Activated CD4-positive, alpha-beta T cell treated with anti-CD3 and anti-CD28 coated beads for 1 hour (primary cell): ENCODE data around the gene CCDC38.
"Not testable (repeated sequence)": the region's sequence is repeated elsewhere in the genome, so short reads cannot be mapped to it uniquely, and the experiment has no call there.

Experiments used
- DNase-seq: peaks from one replicate; pipeline ENCODE4 v3.0.0-alpha.2; 2020

CCDC38 gene

DNA sequence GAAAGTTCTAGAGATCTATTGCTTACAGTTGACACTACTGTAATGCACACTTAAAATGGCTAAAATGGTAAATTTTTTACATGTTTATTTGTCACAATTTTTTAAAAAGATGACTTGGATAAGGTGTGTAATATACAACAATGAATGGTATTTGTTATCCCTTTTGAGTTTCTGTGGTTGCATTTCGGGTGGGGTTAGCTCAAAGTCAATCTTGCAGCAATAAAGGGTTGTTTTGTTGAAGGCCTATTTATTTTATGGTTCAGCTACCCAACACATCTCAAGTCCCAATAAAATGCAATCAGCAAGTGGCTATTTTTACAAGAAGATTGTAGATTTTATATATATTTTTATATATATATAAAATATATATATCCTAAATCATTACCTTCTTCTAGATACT, 61.5 kb downstream of the CCDC38 start:
- no peak for DNase-seq

DNA sequence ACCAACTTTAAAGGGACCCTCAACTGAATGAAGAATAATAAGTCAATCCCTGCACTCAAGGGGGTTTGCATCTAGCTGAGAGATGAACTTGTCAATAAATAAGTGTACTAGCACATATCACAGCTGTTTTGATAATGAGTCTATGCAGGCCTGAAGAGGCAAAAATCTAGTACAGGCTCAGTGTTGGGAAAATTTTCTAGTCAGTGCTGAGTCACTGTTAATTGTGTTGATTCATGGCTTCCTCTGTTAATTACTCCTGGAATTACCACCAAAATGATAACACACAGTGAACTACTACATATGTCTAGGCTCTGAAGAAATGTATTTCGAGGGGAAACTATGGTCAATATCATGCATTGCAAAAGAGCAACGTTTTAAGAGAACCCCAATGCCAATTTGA, 64.8 kb downstream of the CCDC38 start:
- DNase-seq, result no peak

DNA sequence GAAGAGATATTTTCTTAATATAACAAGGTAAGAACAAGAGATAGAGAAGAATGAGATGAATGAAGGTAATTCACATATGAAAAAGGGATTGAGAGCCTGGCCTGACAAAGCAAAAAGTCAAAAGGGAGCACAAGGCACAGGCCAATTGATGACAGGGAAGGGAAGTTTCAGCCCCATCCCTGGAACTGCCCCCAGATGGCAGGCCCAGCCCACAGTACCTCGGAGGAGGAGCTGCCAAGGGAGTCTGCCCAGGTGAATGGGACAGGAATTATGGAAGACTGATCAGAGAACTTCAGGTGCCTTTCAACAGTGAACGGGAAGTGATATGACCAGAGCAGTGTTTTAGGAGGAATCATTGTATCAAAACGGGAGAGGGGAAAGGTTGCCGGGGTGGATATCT, 68.0 kb downstream of the CCDC38 start:
- DNase-seq, result no peak

DNA sequence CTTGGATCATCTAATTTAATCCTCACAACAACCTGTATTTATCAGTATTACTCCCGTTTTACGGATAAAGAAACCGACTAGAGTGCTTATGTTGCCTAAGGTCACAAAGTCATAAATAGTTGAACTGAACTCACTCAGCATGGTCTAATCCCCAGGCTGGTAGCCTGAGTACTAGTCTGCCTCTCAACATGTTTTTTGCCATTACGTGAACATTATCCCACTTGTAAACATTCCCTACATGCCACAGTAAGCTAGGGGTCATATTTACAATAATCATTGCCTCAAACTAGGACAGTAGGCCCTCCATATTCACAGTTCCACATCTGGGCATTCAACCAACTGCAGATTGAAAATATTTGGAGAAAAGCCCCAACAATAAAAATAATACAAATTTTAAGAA, 71.5 kb downstream of the CCDC38 start:
- no peak for DNase-seq

DNA sequence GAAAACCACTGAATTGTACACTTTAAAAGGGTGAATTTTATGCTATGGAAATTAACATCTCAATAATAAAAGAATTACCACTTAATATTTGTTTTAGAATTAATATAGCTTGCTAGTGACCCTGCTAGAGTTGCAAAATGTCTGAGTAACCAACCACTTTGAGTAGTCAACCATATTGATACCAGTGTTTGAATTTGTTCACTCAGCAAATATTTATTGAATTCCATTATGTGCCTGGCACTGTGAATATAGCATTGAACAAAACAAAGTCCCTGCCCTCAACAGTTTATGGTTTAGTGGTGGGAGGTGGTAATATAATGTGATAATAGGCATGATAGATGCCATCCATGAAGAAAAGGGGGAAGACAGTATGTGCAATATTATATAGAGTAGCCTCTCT, 79.1 kb downstream of the CCDC38 start:
- DNase-seq, result no peak

DNA sequence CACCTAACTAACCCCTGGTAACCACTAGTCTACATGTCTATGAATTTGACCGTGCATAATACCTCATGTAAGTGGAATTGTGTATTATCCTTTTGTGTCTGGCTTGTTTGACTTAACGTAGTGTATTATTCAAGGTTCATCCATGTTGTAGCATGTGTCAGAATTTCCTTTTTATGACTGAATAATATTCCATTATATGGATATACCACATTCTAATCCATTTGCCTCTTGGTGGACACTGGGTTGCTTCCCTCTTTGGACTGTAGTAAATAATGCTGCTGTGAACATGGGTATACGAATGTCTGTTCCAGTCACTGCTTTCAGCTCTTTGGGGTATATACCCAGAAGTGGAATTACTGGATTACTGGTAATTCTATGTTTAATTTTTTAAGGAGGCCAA, 80.4 kb downstream of the CCDC38 start:
- no peak for DNase-seq

DNA sequence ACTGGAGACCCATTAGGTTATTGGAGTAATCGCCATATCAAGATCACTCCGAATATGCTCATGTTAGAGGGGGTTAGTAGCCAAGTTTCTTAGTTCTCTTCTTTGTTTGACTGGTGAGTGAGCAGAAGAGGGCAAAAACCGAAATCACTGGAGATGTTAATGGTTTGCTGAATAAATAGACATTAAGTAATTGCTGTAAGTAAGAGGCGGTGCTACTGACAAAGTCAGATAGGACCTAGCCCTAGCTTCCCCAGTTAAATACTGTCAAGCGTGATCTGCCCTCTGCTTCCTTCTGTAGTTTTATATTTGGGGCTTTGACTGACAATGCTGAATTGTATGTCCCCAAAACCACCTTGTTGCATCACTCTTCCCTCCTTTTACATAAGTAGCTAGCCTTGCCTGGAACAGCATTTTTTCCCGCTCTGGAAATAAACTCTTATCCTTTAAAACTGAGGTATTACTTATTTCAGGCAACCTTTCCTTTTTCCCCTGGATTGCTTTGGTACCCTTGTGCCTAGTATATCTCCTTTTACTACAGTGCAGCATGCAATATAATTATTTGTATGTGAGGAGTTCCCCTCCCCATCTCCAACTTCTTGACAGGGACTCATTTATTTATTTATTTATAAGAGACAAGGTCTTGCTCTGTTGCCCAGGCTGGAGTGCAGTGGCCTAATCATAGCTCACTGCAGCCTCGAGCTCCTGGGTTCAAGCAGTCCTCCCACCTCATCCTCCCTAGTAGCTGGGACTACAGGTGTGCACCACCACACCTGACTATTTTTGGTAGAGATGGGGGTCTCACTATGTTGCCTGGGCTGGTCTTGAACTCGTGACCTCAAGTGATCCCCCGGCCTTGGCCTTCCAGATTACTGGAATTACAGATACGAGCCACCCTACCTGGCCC, 82.2 kb downstream of the CCDC38 start:
- DNase-seq, result no peak

DNA sequence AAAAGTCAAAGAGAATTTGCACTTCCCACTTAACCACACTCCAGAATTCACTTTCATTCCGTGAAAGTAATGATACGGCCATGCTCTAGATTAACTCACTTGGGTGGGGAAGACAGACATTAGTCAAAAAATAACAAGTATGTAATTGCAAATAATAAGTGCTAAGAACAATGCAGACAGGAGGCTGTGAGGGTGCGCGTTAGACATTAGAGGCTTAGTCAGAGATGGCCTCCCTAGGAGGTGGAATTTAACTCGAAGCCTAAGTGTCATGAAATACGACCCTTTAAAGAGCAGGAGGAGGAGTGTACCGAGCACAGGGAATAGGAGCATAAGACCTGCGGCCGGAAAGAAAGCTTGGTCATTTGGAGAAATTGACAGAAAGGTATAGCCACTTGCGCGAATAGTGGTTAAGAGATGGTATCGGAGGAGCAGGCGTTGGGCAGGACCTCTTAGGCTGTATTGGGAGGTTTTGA, 83.0 kb downstream of the CCDC38 start:
- no peak for DNase-seq

DNA sequence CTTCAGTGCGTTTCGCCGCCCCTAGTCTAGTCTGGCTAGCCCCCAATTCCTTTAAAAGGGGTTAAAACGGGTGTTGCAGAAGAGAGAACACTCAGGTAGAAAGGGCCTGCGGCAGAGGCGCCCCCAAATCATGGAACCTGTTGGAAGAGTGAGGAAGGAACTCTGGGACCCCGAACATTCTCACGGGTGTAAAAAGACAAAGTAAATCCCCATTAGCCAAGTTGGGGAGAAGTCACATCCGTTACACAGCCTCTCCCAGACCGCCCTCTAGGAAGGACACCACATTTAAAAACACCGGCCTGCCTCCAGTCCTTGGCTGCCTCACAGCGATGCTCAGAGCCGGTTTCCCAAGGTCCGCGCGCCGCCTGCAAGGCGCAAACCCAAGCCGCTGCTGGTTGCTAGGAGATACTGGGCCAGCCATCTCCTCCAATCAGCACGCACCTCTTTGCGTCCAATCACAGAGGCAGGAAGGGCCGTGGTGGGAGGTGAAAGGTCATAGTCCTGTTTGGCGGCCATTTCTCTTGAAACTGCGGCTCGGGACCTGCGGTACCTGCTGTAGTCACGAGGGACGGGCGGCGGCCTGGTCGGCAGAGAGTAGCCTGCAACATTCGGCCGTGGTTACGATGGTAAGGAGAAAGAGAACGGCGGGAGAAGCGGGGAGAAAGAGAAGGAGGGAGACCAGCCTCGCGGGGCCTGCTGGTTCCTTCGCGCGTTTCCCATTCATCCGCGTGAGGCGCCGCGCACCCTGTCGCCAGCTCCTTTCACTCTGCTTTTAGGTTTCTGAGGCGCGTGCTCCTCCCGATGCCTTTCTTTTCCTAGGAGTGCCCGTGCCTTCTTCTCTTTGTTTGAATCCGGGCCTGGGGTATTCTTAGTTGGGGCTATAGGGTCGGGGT, 83.7 kb downstream of the CCDC38 start, which contains the start of gene SNRPF:
TSS of gene SNRPF (plus strand) at position 502 of the 893 bp plus-strand sequence. CDS start at position 624, 122 bp downstream.
- peak; percentile 91 for DNase-seq

DNA sequence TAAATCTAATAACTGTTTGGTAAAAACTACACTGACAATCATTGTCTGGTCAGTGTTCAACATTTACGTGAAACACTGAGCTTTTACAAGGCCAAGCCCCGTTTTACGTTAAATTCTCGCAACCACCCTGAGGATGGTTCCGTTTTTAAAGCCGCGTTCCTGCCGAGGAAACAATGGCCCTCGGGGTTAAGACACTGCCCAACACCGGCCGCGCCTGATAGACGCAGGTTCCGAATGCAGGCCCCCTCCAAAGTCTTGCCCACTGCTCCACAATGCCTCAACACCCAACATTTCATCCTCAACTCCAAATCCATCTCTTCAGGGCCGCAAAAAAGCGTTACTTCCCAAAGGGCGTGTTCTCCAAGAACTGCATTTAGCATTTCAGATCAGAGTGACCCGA, 84.6 kb downstream of the CCDC38 start:
- no peak for DNase-seq

DNA sequence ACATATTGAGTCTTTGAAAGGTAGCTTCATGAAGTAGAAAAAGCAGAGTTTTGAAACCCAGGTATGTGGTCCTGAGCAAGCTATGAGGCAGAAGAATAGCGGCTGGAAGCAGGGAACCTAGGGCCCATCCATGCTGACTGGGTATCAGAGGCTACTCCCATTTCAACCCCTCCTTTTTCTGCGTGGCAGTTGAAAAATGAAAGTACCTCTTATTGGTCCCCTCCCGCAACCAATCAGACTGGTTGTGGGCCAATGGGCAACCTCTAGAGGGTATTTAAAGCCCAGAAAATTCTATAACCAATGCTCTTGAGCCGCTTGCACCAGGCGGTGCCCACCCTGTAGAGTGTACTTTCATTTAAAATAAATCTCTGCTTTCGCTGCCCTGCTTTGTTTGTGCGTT, 85.3 kb downstream of the CCDC38 start:
- DNase-seq, result no peak

DNA sequence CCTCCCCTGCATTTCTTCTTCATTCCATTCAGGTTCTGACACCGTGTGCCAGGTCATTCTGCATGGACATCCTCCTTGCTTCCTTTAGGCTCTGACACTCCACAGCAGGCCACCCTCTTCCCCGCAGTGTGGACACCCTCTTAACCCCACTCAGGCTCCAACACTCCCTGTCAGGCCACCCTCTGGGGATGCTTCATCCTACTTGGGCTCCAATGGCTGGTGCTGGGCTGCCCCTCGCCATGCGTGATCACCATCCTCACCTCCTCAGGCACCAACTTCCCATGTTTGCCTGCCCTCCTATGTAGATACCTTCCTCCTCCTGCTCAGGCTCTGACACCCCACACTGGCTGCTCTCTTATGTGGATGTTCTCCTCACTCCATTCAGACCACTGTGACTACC, 90.3 kb downstream of the CCDC38 start:
- DNase-seq, result no peak

DNA sequence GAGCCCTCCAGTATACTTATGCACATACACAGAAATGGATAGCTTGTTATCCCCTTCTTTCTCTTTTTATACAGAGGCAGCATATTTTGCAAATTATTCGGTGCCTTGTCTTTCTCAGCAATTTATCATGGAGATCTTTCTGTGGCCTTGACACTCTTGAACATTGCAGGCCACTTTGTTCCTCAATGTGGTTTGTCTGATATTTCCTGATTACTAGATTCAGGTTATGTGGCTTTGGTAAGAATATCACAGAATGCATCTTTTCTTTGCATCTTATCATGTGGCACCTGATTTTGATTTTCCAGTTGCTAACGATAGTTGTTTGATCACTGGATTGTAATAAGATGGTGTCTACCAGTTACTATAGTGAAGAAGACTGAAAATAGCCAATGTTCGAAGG, 90.8 kb downstream of the CCDC38 start:
- no peak for DNase-seq

DNA sequence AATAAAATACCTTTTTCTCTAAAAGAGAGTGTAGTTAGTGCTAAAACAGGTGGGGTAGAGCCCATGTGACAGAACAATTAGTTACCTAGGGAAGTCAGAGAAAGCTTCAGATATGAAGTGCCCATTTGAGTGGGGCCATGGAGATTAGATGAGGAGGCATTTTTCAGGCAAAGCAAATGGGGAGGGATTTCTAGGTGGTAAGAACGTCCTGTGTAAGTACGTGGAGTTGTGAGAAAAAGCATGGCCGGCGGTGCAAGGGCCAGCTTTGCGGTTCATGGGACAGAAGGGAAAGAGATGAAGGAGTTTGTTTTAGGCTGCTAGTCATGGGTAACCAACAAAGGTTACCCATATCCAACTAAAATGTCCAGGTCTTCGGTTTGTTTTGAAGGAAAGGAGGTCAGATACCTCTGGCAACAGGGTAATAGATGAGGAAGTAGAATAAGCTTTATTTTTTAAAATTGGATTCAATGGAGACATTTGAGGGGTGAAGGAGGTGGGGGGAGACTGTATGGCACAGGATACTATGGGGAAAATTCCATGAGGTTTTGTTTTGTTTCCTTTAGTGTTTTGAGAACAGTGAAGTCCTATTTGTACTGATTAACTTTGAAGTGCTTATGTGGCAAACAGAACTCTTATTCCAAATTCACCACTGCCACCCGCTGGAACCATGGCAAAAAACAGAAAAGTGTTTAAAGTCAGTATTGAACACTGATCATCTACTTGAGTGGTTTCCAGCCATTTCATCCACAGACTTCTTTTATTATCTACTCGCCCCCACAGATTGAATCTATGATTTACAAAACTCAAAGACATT, 93.6 kb downstream of the CCDC38 start:
- DNase-seq, result no peak

DNA sequence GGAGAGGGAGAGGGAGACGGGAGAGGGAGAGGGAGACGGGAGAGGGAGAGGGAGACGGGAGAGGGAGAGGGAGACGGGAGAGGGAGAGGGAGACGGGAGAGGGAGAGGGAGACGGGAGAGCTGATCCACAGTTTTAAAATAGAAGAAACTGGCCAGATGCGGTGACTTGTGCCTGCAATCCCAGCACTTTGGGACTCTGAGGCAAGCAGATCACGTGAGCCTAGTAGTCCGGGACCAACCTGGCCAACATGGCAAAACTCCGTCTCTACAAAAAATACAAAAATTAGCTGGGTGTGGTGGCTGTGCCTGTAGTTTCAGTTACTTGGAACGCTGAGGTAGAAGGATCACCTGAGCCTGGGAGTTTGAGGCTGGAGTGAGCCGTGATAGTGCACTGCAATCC, 100.0 kb downstream of the CCDC38 start:
- DNase-seq, result not testable (repeated sequence)

DNA sequence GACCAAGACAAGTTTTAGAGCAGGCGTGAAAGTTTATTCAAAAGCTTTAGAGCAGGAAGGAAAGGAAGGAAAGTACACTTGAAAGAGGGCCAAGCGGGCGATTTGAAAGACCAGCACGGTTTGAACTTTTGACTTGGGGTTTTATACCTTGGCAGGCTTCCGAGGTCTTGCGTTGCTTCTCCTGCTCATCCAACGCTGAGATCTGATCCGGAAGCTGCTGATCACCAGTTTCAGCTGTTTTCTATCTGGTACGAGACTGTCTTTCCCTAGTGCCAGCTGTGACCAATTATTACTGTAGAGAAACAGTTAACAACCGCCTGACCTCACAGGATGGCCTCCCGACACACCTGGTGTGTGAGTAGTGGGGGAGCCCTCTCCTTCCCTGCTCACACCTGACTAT, 104.3 kb downstream of the CCDC38 start:
- DNase-seq, result no peak

DNA sequence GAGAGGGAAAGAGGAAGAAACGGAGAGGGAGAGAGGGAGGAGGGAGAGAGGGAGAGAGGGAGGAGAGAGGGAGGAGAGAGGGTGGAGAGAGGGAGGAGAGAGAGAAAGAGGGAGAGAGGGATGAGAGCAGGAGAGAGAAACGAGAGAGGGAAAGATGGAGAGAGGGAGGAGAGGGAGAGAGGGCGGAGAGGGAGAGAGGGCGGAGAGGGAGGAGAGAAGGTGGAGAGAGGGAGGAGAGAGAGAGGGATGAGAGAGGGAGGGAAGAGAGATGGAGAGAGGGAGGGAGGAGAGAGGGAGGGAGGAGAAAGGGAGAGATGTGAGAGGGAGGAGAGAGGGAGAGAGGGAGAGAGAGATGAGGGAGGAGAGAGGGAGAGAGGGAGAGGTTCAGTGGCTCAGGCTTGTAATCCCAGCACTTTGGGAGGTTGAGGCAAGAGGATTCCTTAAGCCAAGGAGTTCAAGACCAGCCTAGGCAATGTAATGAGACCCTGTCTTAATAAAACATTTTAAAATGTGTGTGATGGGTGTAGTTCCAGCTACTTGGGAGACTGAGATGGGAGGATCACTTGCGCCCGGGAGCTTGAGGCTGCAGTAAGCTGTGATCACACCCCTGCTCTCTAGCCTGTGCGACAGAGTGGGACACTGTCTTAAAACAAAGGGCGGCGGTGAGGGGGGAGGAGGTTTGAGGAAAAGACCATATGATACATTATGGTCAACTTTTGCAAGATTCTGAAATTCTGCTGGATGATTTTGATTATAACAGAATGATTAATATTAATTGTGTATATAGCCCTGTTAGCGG, 105.0 kb downstream of the CCDC38 start:
- DNase-seq, result no peak

DNA sequence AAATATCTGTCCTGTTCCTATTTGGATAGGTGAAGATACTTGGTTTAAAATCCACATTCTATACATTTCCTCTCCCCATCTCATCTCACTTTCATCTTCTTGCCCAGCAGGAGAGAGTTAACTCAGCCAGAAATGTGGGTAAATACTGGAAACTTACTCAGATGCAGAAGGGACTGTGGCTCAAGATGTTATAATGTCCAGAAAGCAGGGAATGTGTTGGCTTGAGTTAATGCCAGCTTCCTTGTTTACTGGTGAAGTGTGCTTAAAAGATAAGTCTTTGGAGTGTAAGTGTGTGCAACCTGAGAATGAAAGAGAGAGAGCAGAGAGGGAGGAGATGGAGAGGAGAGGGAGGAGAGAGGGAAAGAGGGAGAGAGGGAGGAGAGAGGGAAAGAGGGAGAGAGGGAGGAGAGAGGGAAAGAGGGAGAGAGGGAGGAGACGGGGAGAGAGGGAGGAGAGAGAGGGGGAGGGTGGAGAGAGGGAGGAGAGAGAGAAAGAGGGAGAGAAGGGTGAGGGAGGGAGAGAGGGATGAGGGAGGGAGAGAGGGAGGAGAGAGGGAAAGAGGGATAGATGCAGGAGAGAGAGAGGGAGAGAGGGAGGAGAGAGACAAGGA, 105.7 kb downstream of the CCDC38 start:
- DNase-seq, result no peak

DNA sequence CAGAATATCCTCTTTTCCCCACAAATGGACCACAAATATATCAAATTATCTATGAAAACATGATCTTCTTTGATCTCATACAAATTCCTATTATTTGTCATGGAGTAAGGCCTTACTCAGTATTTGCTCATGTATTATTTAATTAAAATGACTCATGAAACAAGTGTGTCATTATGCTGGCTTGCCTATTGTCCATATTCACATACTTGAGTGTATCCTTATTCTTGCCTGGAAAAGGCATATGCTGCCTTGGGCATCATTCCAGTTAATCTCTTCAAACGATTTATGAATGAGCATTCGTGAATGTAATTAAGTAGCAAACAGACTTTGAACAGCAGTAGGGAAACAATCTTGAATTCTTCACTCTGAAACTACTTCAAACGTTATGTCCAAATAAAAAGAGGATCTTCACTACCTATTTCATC, 106.2 kb downstream of the CCDC38 start:
- no peak for DNase-seq

DNA sequence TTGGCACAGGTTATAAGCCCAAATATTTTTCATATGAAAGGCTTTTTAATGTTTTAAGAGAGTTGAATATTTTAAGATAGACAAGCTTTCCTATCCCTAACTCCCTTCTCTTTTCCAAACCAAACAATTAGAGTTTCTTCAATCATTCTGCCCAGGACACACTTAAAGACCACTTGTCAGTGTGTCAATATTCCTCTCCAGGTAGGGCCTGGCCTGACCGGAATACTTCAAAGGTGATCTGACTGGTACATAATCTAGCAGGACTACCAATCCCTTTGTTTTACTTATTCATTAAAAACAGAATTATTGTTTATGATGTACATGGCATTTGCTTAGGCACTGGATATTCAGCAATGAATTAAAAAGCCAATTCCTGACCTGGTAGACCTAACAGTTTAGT, 107.8 kb downstream of the CCDC38 start:
- no peak for DNase-seq

DNA sequence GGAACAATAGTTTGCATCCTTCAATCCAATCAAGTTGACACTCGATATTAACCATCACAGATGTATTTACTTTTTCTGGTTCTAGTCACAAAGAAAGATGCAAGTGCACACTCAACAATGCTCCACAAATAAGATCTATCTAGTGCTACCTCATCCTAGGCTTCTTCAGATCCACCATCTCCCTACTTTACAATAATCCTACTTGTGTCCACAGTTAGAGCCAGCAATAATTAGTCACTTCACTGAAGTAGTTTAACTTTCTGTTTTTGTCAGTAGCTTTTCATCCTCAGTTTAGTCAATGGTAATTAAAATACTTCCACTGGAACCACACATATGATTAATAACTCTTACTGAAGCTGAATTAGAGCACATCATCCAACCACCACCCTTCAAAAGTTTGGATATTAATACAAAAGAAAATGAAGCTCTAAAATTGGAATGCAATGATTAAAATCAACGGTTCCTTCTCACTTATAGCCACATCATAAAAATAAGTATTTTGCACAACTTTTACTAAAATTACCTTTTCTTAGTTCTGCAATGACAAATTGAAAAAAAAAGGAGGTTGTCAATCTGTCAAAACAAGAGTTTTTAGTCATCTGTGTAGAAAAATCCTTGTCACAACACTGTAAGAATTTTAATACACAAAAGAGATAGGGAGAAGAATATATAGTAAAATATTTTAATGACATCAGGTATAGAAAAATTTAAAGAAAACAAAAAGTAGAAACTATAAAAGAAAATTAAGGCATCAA, 111.9 kb downstream of the CCDC38 start:
- no peak for DNase-seq
